Measurements from ENCODE around the gene TMPRSS2.

DNA sequence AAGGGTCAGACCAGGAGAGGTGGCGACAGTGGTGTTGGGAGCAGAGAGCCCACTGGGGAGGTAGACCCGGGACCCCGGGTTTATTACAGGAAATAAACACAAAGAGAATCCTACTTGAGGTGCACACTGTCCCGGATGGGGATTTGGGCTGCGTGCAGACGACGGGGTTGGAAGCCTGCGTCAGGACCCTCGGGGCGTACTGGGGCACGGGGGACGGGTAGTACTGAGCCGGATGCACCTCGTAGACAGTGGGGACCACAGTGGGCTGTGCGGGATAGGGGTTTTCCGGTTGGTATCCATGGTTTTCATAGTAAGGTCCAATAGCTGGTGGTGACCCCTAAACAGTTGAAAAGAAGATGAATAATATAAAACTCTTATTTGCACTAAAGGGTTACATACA is 13.7 kb downstream of the TMPRSS2 start:
- no peak for TF ChIP-seq EZH2 (IDR thresholded peaks at IDR 0.05)
- TF ChIP-seq, protein P1, sequence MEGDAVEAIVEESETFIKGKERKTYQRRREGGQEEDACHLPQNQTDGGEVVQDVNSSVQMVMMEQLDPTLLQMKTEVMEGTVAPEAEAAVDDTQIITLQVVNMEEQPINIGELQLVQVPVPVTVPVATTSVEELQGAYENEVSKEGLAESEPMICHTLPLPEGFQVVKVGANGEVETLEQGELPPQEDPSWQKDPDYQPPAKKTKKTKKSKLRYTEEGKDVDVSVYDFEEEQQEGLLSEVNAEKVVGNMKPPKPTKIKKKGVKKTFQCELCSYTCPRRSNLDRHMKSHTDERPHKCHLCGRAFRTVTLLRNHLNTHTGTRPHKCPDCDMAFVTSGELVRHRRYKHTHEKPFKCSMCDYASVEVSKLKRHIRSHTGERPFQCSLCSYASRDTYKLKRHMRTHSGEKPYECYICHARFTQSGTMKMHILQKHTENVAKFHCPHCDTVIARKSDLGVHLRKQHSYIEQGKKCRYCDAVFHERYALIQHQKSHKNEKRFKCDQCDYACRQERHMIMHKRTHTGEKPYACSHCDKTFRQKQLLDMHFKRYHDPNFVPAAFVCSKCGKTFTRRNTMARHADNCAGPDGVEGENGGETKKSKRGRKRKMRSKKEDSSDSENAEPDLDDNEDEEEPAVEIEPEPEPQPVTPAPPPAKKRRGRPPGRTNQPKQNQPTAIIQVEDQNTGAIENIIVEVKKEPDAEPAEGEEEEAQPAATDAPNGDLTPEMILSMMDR (IDR thresholded peaks at IDR 0.05) = no peak
- TF ChIP-seq EZH2phosphoT487 (IDR thresholded peaks at IDR 0.05) = no peak
